ENCODE data around the gene USP49. TPM values are rescaled to one million over a fixed set of nuclear protein-coding genes. Genes with fewer than 3 reads are reported as not detected.
A peak's percentile ranks its signal among the peaks of the same experiment; 100 is the strongest.

USP49 gene
- total and polyA plus RNA-seq, 2 of the 13 experiments (the other 11 are each of a cell fraction or from before 2014, with no cell fraction given): 2.9 to 4.3 TPM

DNA sequence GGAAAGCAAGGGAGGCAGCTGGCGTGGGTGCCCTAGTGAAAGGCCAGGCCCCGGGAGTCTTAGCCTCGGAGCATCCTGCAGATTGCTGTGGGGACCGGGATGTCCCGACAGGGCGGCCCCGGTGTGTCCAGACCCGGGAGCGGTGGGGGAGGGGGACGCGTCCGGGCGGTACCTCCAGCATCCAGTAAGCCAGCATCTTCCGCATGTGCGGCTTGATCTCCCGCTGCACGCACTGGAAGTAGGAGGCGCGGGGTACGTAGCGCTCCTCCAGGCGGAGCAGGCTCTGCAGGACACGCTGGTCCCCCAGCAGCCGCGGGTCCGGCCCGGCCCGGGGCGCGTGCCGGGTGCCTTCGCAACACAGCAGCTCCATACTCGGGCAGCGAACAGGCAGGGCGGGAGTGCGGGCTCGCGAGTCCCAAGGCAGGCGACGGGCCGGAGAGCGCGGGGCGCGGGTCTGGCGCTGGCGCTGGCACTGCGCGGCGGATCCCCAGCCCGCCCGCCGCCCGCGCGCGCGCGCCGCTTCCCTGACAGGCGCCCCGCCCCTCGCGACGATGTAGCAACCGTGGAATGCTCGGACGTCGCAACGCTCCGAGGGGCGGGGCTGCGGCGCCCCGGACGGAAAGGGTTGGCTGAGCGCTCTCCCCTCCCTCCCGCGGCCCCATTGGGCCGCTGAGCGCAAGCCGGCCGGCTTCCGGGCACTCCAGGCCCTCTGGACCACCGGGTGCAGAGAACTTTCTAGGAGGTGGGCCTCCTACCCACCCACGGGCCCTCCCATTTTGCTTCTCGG lies 46.3 kb upstream of the USP49 start, which contains the start of gene CCND3 (continued):
- peak; percentile 90 for TF ChIP-seq GABPB1 (CRISPR knock-in tag; IDR thresholded peaks at IDR 0.05)
- peak; percentile 33; the same call in 1 of the 2 replicates for TF ChIP-seq TOPORS (CRISPR knock-in tag; IDR thresholded peaks at IDR 0.05)
- no peak for TF ChIP-seq ZNF7 (CRISPR knock-in tag; IDR thresholded peaks at IDR 0.05)
- no peak for TF ChIP-seq NFRKB (IDR thresholded peaks at IDR 0.05)
- TF ChIP-seq, protein P1, sequence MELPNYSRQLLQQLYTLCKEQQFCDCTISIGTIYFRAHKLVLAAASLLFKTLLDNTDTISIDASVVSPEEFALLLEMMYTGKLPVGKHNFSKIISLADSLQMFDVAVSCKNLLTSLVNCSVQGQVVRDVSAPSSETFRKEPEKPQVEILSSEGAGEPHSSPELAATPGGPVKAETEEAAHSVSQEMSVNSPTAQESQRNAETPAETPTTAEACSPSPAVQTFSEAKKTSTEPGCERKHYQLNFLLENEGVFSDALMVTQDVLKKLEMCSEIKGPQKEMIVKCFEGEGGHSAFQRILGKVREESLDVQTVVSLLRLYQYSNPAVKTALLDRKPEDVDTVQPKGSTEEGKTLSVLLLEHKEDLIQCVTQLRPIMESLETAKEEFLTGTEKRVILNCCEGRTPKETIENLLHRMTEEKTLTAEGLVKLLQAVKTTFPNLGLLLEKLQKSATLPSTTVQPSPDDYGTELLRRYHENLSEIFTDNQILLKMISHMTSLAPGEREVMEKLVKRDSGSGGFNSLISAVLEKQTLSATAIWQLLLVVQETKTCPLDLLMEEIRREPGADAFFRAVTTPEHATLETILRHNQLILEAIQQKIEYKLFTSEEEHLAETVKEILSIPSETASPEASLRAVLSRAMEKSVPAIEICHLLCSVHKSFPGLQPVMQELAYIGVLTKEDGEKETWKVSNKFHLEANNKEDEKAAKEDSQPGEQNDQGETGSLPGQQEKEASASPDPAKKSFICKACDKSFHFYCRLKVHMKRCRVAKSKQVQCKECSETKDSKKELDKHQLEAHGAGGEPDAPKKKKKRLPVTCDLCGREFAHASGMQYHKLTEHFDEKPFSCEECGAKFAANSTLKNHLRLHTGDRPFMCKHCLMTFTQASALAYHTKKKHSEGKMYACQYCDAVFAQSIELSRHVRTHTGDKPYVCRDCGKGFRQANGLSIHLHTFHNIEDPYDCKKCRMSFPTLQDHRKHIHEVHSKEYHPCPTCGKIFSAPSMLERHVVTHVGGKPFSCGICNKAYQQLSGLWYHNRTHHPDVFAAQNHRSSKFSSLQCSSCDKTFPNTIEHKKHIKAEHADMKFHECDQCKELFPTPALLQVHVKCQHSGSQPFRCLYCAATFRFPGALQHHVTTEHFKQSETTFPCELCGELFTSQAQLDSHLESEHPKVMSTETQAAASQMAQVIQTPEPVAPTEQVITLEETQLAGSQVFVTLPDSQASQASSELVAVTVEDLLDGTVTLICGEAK (IDR thresholded peaks at IDR 0.05): no peak
- TF ChIP-seq, protein P1 (CRISPR knock-in tag; IDR thresholded peaks at IDR 0.05): peak; percentile 68; the same call in 1 of the 2 replicates
- 0 out of 2 replicates have a peak, but pooled peaks have one; percentile 21 for TF ChIP-seq PITX1 (CRISPR knock-in tag; IDR thresholded peaks at IDR 0.05)
- no peak for TF ChIP-seq ZNF75D (CRISPR knock-in tag; IDR thresholded peaks at IDR 0.05; ENCODE audit: borderline replicate concordance)
- TF ChIP-seq XBP1 (CRISPR knock-in tag; IDR thresholded peaks at IDR 0.05): no peak
- peak; percentile 85 for TF ChIP-seq MEIS1 (CRISPR knock-in tag; IDR thresholded peaks at IDR 0.05; ENCODE audit: borderline replicate concordance)
- peak; percentile 59; the same call in 1 of the 2 replicates for TF ChIP-seq YEATS4 (CRISPR knock-in tag; IDR thresholded peaks at IDR 0.05; ENCODE audit: borderline replicate concordance)
- no peak for TF ChIP-seq JARID2 (CRISPR knock-in tag; IDR thresholded peaks at IDR 0.05; ENCODE audit: insufficient replicate concordance)
- TF ChIP-seq ZNF670 (CRISPR knock-in tag; IDR thresholded peaks at IDR 0.05; ENCODE audit: borderline replicate concordance): no peak
- TF ChIP-seq, protein P2, sequence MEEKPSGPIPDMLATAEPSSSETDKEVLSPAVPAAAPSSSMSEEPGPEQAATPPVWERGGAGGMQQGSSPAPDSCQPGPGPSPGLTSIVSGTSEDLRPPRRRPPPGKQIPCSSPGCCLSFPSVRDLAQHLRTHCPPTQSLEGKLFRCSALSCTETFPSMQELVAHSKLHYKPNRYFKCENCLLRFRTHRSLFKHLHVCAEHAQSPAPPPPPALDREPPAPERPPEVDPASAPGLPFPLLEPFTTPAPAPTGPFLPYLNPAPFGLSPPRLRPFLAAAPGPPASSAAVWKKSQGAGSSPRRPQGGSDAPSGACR (CRISPR knock-in tag; IDR thresholded peaks at IDR 0.05): no peak
- TF ChIP-seq, protein P3, sequence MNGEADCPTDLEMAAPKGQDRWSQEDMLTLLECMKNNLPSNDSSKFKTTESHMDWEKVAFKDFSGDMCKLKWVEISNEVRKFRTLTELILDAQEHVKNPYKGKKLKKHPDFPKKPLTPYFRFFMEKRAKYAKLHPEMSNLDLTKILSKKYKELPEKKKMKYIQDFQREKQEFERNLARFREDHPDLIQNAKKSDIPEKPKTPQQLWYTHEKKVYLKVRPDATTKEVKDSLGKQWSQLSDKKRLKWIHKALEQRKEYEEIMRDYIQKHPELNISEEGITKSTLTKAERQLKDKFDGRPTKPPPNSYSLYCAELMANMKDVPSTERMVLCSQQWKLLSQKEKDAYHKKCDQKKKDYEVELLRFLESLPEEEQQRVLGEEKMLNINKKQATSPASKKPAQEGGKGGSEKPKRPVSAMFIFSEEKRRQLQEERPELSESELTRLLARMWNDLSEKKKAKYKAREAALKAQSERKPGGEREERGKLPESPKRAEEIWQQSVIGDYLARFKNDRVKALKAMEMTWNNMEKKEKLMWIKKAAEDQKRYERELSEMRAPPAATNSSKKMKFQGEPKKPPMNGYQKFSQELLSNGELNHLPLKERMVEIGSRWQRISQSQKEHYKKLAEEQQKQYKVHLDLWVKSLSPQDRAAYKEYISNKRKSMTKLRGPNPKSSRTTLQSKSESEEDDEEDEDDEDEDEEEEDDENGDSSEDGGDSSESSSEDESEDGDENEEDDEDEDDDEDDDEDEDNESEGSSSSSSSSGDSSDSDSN (CRISPR knock-in tag; IDR thresholded peaks at IDR 0.05): peak; percentile 84
